HepG2 (cell line): ENCODE measurements around the gene ZNF512B. TPM values are rescaled to one million over a fixed set of nuclear protein-coding genes. Genes with fewer than 3 reads are reported as not detected.

Experiments used
- ATF7-NPFF ChIP-seq: sonication (generic); formaldehyde crosslinking; IDR thresholded peaks from 2 replicates; pipeline ENCODE4 v1.8.1; 2023; ENCODE audit warnings: mild to moderate bottlenecking, low read depth, missing genetic modification reagents, moderate library complexity
- DNMT1 ChIP-seq: sonication (generic); formaldehyde crosslinking; IDR thresholded peaks from 2 replicates; pipeline ENCODE4 v1.5.1; 2020; ENCODE audit warnings: mild to moderate bottlenecking, missing genetic modification reagents
- ERF ChIP-seq: IDR thresholded peaks from 2 replicates; pipeline ENCODE4 v1.6.1; 2018; ENCODE audit warnings: missing biosample characterization, missing genetic modification reagents
- KAT2B ChIP-seq: fragments of 150-350 bp; IDR thresholded peaks from 2 replicates; pipeline ENCODE4 v1.6.1; 2014; ENCODE audit warnings: low read depth, low read length, borderline replicate concordance
- NCOA1 ChIP-seq: sonication (generic); formaldehyde crosslinking; IDR thresholded peaks from 2 replicates; pipeline ENCODE4 v1.9.0; 2021; ENCODE audit warnings: missing genetic modification reagents
- NFYC ChIP-seq: IDR thresholded peaks from 2 replicates; pipeline ENCODE4 v1.6.1; 2016; ENCODE audit warnings: missing genetic modification reagents, missing compliant biosample characterization
- RAD51 ChIP-seq: fragments of 450-650 bp; IDR thresholded peaks from 2 replicates; pipeline ENCODE4 v1.6.1; 2016; ENCODE audit warnings: borderline replicate concordance
- REPIN1 ChIP-seq: sonication (generic); formaldehyde crosslinking; IDR thresholded peaks from 2 replicates; pipeline ENCODE4 v1.8.0; 2022; ENCODE audit warnings: missing genetic modification reagents, low read depth, mild to moderate bottlenecking, borderline replicate concordance
- SAFB2 ChIP-seq: sonication (generic); formaldehyde crosslinking; IDR thresholded peaks from 2 replicates; pipeline ENCODE4 v1.5.1; 2020; ENCODE audit warnings: missing genetic modification reagents, low read depth, mild to moderate bottlenecking, borderline replicate concordance
- SNAPC5 ChIP-seq: sonication (generic); formaldehyde crosslinking; IDR thresholded peaks from 2 replicates; pipeline ENCODE4 v1.8.1; 2023; ENCODE audit warnings: mild to moderate bottlenecking, missing genetic modification reagents, borderline replicate concordance
- ZBTB2 ChIP-seq: sonication (generic); formaldehyde crosslinking; IDR thresholded peaks from 2 replicates; pipeline ENCODE4 v1.8.0; 2022; ENCODE audit warnings: low read depth, missing genetic modification reagents
- ZNF17 ChIP-seq: sonication (generic); formaldehyde crosslinking; IDR thresholded peaks from 2 replicates; pipeline ENCODE4 v1.5.0; 2020; ENCODE audit warnings: mild to moderate bottlenecking, missing genetic modification reagents
- ZNF224 ChIP-seq: sonication (generic); formaldehyde crosslinking; IDR thresholded peaks from 2 replicates; pipeline ENCODE4 v1.5.0; 2020; ENCODE audit warnings: mild to moderate bottlenecking, missing genetic modification reagents
- ZNF24 ChIP-seq: fragments of 450-650 bp; IDR thresholded peaks from 2 replicates; pipeline ENCODE4 v1.6.1; 2017; ENCODE audit warnings: antibody characterized with exemption, mild to moderate bottlenecking
- ZNF274 ChIP-seq: sonication (generic); formaldehyde crosslinking; IDR thresholded peaks from 2 replicates; pipeline ENCODE4 v1.5.1; 2020; ENCODE audit warnings: mild to moderate bottlenecking, missing genetic modification reagents
- ZNF275 ChIP-seq: sonication (generic); formaldehyde crosslinking; IDR thresholded peaks from 2 replicates; pipeline ENCODE4 v1.8.0; 2022; ENCODE audit warnings: missing genetic modification reagents, mild to moderate bottlenecking, inconsistent platforms, borderline replicate concordance
- ZNF337 ChIP-seq: sonication (generic); formaldehyde crosslinking; IDR thresholded peaks from 2 replicates; pipeline ENCODE4 v1.5.1; 2020; ENCODE audit warnings: missing genetic modification reagents, low read depth, mild to moderate bottlenecking, borderline replicate concordance
- ZNF34 ChIP-seq: sonication (generic); formaldehyde crosslinking; IDR thresholded peaks from 2 replicates; pipeline ENCODE4 v1.4.0; 2020; ENCODE audit warnings: mild to moderate bottlenecking, missing genetic modification reagents, borderline replicate concordance
- ZNF552 ChIP-seq: sonication (generic); formaldehyde crosslinking; IDR thresholded peaks from 2 replicates; pipeline ENCODE4 v1.9.0; 2022; ENCODE audit warnings: missing genetic modification reagents, mild to moderate bottlenecking, borderline replicate concordance
- ZNF572 ChIP-seq: sonication (generic); formaldehyde crosslinking; IDR thresholded peaks from 2 replicates; pipeline ENCODE4 v1.5.1; 2020; ENCODE audit warnings: mild to moderate bottlenecking, missing genetic modification reagents
- ZNF598 ChIP-seq: sonication (generic); formaldehyde crosslinking; IDR thresholded peaks from 2 replicates; pipeline ENCODE4 v1.5.1; 2020; ENCODE audit warnings: mild to moderate bottlenecking, missing genetic modification reagents, borderline replicate concordance
- ZNF652 ChIP-seq: IDR thresholded peaks from 2 replicates; pipeline ENCODE4 v1.6.1; 2016; ENCODE audit warnings: low read depth, borderline replicate concordance
- ZNF749 ChIP-seq: sonication (generic); formaldehyde crosslinking; IDR thresholded peaks from 2 replicates; pipeline ENCODE4 v1.8.0; 2022; ENCODE audit warnings: mild to moderate bottlenecking, missing genetic modification reagents, moderate library complexity, borderline replicate concordance
- ZNF839 ChIP-seq: sonication (generic); formaldehyde crosslinking; IDR thresholded peaks from 2 replicates; pipeline ENCODE4 v1.4.0; 2020; ENCODE audit warnings: missing genetic modification reagents, mild to moderate bottlenecking, borderline replicate concordance
- ZSCAN21 ChIP-seq: sonication (generic); formaldehyde crosslinking; IDR thresholded peaks from 2 replicates; pipeline ENCODE4 v1.8.0; 2022; ENCODE audit warnings: mild to moderate bottlenecking, missing genetic modification reagents, moderate library complexity, borderline replicate concordance
- polyA plus RNA-seq, 8 experiments: library from polyadenylated mRNA; depleted of rRNA in 3 of 8; stranded (reverse) in 7 of 8; unstranded in 1 of 8; fragments of >200 nt; fragmentation: Illumina TruSeq in 4 of 8; extraction: Trizol in 4 of 8; gene quantifications; 2 replicates each; pipeline versions ENCODE4 v1.2.1 to v1.2.3, GENCODE V29; 2011 to 2016; ENCODE audit warnings: low read depth in 4 of 8, missing spikeins in 1 of 8, mixed read lengths in 1 of 8; ENCODE audit not compliant: insufficient read depth in 1 of 8
- total RNA-seq, 5 experiments: library from RNA; depleted of rRNA; stranded (reverse); fragments of >200 nt; fragmentation: Illumina TruSeq; extraction: Trizol; gene quantifications; 2 replicates each; pipeline ENCODE4 v1.2.3, GENCODE V29; 2016; ENCODE audit warnings: low read depth in 1 of 5
- TF ChIP-seq, protein P1 (sequence below), 2 experiments: fragments of 450-650 bp in 1 of 2; sonication (generic) in 1 of 2; formaldehyde crosslinking; IDR thresholded peaks; 2 replicates each; pipeline versions ENCODE4 v1.5.0 to v1.8.0; 2020 to 2022; ENCODE audit warnings: mild to moderate bottlenecking in 1 of 2, missing genetic modification reagents in 1 of 2

ZNF512B gene
- total and polyA plus RNA-seq, 2 of the 13 experiments (the other 11 are each of a cell fraction or from before 2014, with no cell fraction given): 11.5 to 30.6 TPM

DNA sequence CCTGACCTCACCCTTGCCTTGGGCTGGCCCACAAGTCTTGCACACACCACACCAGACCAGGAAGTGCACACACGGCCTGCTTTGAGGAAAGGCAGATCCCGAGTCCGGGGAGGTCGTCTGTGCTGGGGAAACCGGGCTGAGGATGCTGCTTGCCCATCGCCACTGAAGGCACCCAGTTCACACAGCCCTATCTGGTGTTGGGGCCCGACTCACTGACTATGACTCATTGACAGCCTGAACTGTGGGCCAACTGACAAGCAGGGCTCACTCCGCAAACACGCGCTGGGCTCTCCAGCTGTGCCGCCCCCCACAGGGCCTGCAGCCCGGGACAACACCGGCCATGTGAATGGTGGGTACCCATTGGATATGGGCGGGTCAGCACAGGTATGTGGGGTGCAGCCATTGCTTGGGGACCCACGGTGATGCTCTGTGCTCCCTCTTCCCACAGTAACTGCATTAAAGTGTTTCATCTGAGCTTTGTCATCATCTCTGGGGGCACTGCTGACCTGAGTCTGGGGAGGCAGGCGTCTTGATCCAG, 8.1 kb upstream of the ZNF512B start (continued):
- TF ChIP-seq ZNF598 (CRISPR knock-in tag) (peak; percentile 93; the same call in 1 of the 2 replicates), ZNF652 (CRISPR knock-in tag) (no peak), NCOA1 (CRISPR knock-in tag) (0 out of 2 replicates have a peak, but pooled peaks have one; percentile 59), RAD51 (no peak), ZNF572 (CRISPR knock-in tag) (no peak), ZNF839 (CRISPR knock-in tag) (no peak), DNMT1 (CRISPR knock-in tag) (no peak), ZNF337 (CRISPR knock-in tag) (0 out of 2 replicates have a peak, but pooled peaks have one; percentile 18), SNAPC5 (no peak), ZNF552 (CRISPR knock-in tag) (no peak), ZNF275 (CRISPR knock-in tag) (no peak), ATF7-NPFF (CRISPR knock-in tag) (peak; percentile 43; the same call in 1 of the 2 replicates), KAT2B (no peak), ZNF749 (peak; percentile 80; the same call in 1 of the 2 replicates), ZBTB2 (CRISPR knock-in tag) (peak; percentile 80; the same call in 1 of the 2 replicates), ZNF34 (CRISPR knock-in tag) (0 out of 2 replicates have a peak, but pooled peaks have one; percentile 76), ZNF17 (no peak), ZNF274 (0 out of 2 replicates have a peak, but pooled peaks have one; percentile 53), ZSCAN21 (CRISPR knock-in tag) (peak; percentile 39; the same call in 1 of the 2 replicates), ZNF24 (no peak), SAFB2 (CRISPR knock-in tag) (no peak), NFYC (CRISPR knock-in tag) (peak; percentile 47; the same call in 1 of the 2 replicates), ZNF224 (CRISPR knock-in tag) (no peak; the same call in 1 of the 2 replicates), ERF (CRISPR knock-in tag) (0 out of 2 replicates have a peak, but pooled peaks have one; percentile 68), REPIN1 (CRISPR knock-in tag) (0 out of 2 replicates have a peak, but pooled peaks have one; percentile 58)
- TF ChIP-seq, protein P1, sequence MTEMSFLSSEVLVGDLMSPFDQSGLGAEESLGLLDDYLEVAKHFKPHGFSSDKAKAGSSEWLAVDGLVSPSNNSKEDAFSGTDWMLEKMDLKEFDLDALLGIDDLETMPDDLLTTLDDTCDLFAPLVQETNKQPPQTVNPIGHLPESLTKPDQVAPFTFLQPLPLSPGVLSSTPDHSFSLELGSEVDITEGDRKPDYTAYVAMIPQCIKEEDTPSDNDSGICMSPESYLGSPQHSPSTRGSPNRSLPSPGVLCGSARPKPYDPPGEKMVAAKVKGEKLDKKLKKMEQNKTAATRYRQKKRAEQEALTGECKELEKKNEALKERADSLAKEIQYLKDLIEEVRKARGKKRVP (CRISPR knock-in tag; IDR thresholded peaks at IDR 0.05): 0 out of 4 replicates have a peak, but pooled peaks of 1 of the 2 experiments have one; percentile 40
